D721Med (cell line): ENCODE results near the gene FMO2.

Experiments used
- DNase-seq: peaks from one replicate; pipeline ENCODE4 v3.0.0; 2011; ENCODE audit warnings: low spot score; ENCODE audit not compliant: insufficient read length
- FAIRE-seq: peaks from 2 replicates; lab custom pipeline; 2011; peaks lifted over from hg19 to GRCh38; lab: Jason Lieb, UNC
- TF ChIP-seq, protein P1 (sequence below): IDR thresholded peaks from 2 replicates; pipeline ENCODE4 v1.5.1; 2012; ENCODE audit warnings: mild to moderate bottlenecking, control low read depth; ENCODE audit not compliant: insufficient read depth; ENCODE audit errors: missing control alignments

The FMO2 gene

DNA sequence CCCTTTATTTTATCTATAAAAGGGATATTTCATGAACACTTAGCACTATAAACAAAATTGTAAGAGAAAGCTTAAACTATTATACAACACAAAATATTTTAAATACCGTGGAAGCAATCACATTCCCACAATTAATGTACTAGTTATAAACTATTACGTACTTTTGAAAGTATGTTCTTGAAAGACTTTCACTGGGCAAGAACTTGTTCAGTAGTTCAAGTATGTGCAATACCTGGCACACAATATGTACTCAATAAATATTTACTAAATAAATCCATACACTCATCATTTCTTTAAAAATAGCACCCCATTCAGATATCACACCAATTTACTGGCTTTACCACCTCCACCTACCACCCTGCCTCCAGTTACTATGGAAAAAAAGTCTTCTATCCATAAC, 12.6 kb upstream of the FMO2 start:
- TF ChIP-seq, protein P1, sequence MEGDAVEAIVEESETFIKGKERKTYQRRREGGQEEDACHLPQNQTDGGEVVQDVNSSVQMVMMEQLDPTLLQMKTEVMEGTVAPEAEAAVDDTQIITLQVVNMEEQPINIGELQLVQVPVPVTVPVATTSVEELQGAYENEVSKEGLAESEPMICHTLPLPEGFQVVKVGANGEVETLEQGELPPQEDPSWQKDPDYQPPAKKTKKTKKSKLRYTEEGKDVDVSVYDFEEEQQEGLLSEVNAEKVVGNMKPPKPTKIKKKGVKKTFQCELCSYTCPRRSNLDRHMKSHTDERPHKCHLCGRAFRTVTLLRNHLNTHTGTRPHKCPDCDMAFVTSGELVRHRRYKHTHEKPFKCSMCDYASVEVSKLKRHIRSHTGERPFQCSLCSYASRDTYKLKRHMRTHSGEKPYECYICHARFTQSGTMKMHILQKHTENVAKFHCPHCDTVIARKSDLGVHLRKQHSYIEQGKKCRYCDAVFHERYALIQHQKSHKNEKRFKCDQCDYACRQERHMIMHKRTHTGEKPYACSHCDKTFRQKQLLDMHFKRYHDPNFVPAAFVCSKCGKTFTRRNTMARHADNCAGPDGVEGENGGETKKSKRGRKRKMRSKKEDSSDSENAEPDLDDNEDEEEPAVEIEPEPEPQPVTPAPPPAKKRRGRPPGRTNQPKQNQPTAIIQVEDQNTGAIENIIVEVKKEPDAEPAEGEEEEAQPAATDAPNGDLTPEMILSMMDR: no peak
- DNase-seq: no peak
- no peak for FAIRE-seq

DNA sequence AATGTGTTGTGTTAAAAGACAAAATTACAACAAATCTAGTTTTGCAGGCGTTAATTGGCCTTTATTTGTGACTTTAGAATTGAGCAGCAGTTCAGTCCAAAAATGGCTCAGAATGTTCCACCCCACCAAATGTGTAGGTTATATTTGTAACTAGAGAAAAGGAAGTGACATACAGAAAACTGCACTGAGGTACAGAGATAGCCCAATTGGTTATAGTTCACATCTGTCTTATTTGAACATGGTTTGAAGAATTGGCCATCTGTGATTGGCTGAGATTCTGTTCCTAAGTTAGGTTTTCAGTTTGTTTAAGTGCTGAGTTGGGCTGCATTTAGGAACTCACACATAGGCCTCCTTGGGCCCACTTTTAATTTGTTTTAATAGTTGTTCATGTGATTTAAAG, 12.0 kb upstream of the FMO2 start:
- DNase-seq (no peak), FAIRE-seq (peak; percentile 81)
- TF ChIP-seq, protein P1: no peak

DNA sequence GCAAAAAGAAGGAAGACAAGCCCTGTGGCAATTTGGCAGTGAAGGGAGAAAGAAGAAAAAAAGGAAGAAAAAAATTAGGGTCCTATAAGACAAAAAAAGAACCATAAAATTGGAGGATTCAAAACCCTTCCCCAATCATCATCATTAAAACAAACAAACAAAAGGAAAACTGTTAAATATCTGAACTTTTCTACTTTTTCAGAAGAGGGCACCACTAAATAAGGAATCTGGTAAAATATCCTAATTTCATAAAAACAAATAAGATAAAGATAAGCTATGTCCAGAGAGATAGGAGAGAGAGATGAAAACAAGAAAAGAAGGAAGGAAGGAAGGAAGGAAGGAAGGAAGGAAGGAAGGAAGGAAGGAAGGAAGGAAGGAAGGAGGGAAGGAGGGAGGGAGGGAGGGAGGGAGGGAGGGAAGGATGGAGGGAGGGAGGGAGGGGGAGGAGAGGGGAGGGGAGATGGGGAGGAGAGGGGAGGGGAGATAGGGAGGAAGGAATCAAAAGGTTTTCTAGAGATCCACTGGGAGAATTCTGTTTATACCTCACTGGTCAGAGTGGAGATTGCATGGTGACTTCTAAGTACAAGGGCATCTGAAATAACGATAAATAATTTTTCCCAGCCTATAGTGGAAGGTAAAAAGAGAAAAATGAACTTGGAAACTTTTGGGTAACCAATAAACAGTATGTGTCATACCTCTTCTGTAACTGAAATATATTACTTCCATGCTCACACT, 10.4 kb upstream of the FMO2 start:
- TF ChIP-seq, protein P1: no peak
- DNase-seq: no peak
- peak; percentile 35 for FAIRE-seq

DNA sequence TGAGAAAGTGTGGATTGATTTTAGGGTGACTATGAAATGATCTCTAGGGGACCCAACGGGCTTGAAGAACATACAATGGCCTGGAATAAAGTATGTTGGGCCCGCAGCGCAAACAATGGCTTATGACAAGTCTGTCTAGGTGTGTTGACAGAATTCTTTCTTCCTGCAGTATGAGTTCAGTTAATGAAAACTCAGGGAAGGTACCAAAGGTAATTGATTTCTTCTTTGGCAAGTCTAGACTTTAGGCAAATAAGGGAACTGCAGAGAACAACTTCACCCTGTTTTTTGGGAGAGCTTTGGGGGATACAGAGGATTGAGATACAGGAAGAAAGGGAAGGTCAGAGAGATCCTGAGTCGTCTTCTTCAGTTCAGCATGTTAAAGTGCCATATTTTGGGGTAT, 7.8 kb upstream of the FMO2 start:
- TF ChIP-seq, protein P1: no peak
- FAIRE-seq: no peak
- no peak for DNase-seq

DNA sequence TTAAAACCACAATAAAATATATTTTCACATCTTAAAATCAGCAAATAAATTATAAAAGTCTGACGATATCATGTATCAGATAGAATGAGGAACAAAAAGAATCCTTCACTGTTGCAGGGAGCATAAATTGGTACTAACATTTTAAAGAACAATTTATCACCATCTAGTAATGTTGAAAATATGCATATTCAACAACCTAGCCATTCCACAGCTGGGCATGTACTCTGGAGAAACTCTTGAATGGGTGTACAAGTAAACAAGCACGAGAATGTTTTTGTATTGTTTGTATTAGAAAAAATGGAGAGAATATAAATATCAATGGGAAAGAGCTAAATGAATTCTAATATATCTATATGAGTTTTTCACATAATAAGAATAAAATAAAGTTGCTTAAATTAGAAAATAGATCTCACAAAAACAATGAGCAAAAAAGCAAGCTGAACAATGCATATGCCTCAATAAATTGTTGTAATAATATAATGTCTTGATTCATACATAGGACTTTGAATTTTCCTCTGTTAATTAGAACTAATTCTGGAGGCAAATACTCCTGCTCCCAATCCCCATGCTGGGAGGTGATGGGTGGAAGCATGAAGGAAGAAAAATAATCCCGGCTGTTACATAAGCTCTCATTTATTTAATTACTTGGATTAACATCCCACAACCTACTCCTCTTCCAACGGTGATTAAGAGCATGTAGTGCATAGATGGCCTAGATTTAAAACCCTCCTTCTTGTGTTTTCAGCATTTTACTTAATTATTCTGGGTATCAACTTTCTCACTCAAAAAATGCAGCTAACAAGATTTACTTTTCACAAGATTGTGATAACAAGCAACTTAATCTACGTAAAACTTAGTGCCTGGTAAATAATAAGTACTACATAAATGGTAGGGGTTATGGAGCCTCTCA, 5.5 kb upstream of the FMO2 start:
- FAIRE-seq: peak; percentile 98
- DNase-seq: peak; percentile 51
- TF ChIP-seq, protein P1: no peak

DNA sequence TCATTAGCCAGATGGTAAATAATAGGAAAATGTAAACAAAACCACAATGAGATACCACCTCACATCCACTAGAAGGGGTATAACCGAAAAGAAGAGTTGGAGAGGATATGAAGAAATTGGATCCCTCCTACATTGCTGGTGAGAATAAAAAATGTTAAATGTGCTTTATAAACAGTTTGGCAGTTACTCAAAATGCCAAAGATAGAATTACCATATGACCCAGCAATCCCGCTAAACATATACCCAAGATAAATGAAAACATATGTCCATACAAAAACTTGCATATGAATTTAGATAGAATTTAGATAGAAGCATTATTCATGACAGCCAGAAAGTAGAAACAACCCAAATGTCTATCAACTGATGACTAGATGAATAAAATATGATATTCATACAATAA, 4.4 kb upstream of the FMO2 start:
- DNase-seq: no peak
- FAIRE-seq: no peak
- TF ChIP-seq, protein P1: no peak
